GM21360 (cell line): ENCODE results near the gene JMJD1C.
A peak's percentile ranks its signal among the peaks of the same experiment; 100 is the strongest.
"Not testable (repeated sequence)": the region's sequence is repeated elsewhere in the genome, so short reads cannot be mapped to it uniquely, and the experiment has no call there.

ENCODE experiments used
- ATAC-seq: cut with Tn5 transposase; IDR thresholded peaks from one replicate; pipeline ENCODE4 v1.9.1; 2021; ENCODE audit warnings: mild to moderate bottlenecking, moderate library complexity; ENCODE audit not compliant: unreplicated experiment

Gene JMJD1C

DNA sequence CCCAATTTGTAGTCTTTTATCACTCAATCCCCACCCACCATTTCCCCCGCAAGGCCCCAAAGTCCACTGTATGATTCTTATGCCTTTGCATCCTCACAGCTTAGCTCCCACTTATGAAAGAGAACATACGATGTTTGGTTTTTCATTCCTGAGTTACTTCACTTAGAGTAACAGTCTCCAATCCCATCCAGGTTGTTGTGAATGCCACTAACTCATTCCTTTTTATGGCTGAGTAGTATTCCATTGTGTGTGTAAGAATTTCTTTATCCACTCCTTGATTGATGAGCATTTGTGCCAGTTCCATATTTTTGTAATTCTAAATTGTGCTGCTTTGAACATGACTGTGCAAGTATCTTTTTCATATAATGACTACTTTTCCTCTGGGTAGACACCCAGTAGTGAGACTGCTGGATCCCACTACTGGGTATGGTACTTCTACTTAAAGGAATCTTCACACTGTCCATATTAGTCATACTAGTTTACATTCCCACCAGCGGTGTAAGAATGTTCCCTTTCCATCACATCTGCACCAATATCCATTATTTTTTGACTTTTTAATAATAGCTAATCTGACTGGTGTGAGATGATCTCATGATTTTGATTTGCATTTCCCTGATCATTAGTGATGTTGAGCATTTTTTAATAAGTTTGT lies 152.6 kb downstream of the JMJD1C start:
- ATAC-seq: no peak

DNA sequence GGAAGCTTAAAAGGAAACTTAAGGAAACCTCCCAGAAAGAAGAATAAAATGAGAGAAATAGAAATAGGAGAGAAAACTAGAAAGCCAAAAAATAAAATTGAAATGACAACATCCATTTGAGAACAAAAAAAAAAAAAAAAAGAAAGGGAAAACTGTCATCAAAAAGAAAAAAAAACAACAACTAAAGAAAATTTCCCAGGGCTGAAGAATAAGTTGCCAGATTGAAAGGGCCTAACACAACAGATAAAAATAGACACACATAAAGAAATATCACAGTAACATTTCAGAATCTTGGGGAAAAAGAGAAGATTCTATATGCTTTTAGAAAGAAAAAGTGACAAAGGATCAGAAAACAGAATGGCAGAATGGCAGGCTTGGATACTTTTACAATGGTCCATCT lies 157.1 kb downstream of the JMJD1C start:
- ATAC-seq: no peak

- ATAC-seq: no peak
Measured at GRCh38 chr10:63304146-63304545, 161.6 kb downstream of the JMJD1C start.

DNA sequence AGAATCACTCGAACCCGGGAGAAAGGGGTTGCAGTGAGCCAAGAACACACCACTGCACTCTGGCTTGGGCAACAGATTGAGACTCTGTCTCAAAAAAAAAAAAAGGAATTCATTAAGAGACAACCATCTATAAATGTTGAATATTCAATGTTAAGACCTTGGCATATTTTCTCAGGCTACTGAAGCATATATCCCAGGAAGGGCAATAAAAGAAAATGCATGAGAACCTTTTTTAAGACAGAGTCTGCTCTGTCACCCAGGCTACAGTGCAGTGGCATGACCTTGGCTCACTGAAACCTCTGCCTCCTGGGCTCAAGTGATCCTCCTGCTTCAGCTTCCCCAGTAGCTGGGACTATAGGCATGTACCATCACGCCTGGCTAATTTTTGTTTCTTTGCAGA lies 165.0 kb downstream of the JMJD1C start:
- no peak for ATAC-seq

- ATAC-seq: no peak
Measured at GRCh38 chr10:63297941-63298340, 167.8 kb downstream of the JMJD1C start.

DNA sequence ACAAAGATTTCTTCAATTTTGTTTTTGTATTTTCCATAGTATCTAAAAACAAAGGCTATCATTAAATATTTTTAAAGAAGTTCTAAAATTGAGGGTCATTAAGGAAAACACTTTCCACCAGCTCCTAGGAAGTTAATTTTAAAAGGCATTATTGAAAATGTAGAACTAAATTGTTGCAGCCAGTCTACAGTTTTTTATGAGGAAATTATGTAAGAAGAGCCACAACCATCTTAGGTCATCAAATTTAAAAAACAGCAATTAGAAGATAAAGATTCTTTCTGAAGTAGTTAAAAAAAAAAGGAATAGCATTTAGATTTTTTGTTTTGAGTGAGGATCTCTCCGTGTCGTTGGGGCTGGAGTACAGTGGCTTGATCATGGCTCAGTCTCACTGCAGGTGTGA lies 171.0 kb downstream of the JMJD1C start:
- no peak for ATAC-seq

DNA sequence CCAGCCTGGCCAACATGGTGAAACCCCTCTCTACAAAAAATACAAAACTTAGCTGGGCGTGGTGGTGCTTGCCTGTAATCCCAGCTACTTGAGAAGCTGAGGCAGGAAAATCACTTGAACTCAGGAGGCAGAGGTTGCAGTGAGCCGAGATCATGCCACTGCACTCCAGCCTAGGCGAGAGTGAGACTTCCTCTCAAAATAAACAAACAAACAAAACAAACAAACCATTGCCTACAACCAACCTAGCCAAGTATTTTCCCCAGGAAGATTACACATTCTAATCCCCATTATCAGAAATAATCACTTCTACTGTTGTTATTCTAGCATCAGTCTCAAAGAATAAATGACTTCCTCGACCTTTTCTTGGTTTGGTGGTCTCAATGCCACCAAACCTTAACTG lies 172.9 kb downstream of the JMJD1C start:
- ATAC-seq: not testable (repeated sequence)

GRCh38 chr10:63288170-63288569 lies 177.6 kb downstream of the JMJD1C start:
- no peak for ATAC-seq

GRCh38 chr10:63286754-63287264 lies 179.0 kb downstream of the JMJD1C start:
- peak; percentile 56 for ATAC-seq

- ATAC-seq: peak; percentile 45
Measured at GRCh38 chr10:63286340-63286739, 179.4 kb downstream of the JMJD1C start.

- not testable (repeated sequence) for ATAC-seq
Measured at GRCh38 chr10:63283901-63284300, 181.9 kb downstream of the JMJD1C start.

DNA sequence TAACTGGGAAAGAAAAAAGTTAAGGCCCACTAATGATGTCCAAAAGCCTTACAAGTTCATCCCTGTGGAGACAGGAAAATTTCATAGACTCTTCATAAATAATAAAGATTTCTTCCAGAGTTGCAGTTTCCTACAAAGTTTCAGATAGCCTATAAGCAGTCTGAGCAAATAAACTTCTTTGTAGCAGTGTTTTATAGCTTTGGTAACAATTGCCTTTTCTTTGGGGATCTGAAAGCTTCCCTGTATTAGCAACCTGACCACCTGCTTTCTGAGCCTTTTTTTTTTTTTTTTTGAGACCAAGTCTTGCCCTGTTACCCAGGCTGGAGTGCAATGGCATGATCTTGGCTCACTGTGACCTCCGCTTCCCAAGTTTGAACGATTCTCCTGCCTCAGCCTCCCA lies 182.7 kb downstream of the JMJD1C start:
- no peak for ATAC-seq

DNA sequence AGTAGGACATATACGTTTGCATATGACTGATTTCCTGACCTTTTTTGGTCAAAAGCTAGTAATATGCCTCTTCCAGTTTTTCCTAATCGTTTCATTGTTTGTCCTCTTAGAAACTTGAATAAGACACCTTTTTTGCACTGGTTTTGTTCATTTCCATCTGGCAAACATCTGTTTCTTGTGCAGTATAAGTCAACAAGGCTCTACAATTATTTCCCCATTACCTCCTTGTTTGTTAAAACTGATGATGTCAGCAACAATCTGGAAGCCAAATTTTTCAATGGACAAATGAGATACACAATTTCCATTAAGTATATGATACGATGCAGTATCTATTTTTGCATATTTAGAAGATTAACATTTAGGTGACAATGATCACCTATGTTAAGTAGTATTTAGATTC lies 183.8 kb downstream of the JMJD1C start:
- no peak for ATAC-seq

DNA sequence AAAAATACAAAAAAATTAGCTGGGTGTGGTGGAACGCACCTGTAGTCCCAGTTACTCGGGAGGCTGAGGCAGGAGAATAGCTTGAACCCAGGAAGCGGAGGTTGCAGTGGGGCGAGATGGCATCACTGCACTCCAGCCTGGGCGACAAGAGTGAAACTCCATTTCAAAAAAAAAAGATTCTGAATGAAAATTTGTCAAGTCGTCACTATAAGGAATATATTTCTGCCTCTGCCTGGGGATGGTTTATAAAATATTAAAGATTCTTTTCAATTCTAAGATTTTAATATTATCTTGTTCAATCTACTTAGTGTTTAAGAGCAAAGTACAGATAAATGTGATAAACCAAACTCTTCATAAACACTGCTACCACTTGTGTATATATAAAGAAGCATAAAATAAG lies 185.4 kb downstream of the JMJD1C start:
- no peak for ATAC-seq

- no peak for ATAC-seq
Measured at GRCh38 chr10:63275094-63275493, 190.7 kb downstream of the JMJD1C start.

GRCh38 chr10:63273577-63273976 lies 192.2 kb downstream of the JMJD1C start:
- ATAC-seq: no peak

GRCh38 chr10:63268798-63269503 lies 196.8 kb downstream of the JMJD1C start:
- ATAC-seq: peak; percentile 92

DNA sequence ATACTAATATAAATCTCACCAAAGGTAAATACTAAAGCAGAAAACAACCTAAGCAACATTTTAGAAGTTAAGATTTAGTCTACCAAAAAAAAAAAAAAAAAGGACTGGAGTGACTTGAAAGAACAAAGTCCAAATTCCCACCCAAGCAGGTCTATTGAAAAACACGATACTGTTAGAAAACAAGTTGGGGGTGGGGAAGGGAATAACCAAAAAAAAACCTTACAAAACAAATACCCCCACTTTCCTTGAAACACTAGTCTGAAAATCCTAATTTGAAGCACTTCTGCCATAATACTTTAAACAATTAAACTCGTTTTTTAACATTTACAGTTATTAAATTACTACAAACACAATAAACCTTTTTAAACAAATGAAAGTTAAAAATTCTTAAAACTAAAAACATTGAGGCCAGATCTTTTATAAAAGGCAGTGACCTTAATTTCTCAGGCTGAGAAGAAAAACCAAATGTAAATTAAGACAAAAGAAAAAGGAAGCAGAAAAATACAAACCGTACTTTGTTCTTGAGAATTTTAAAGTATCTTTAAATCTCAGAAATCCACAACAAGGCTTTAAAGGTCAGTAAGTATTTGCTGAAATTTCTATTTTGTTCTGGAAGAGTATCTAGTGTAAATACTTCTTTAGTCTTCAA lies 197.5 kb downstream of the JMJD1C start:
- ATAC-seq: no peak

- ATAC-seq: no peak
Measured at GRCh38 chr10:63267414-63268148, 198.2 kb downstream of the JMJD1C start.

- no peak for ATAC-seq
Measured at GRCh38 chr10:63266391-63267316, 199.1 kb downstream of the JMJD1C start.
